ENCODE data around the gene NAV3. TPM values are rescaled to one million over a fixed set of nuclear protein-coding genes. Genes with fewer than 3 reads are reported as not detected.
"Not testable (repeated sequence)": the region's sequence is repeated elsewhere in the genome, so short reads cannot be mapped to it uniquely, and the experiment has no call there.

Gene NAV3
- total RNA-seq, 2 experiments from 2014 or later, result not detected

GRCh38 chr12:78244916-78245507, 414.3 kb downstream of the NAV3 start:
- ATAC-seq (ENCODE audit: poor library complexity) (no peak), DNase-seq (no peak)
- H3K9me3 ChIP-seq (ENCODE audit: control insufficient read depth in 1 of 2, insufficient read depth in 1 of 2, low read length in 2 of 2), result peaks cover 0 to 5% of the 10 kb centered on the region in 2 experiments
- Mint-ChIP-seq H3K4me1 (ENCODE audit: low read depth) (no peaks in the 10 kb centered on the region), H3K27me3 (no peaks in the 10 kb centered on the region), H3K9me3 (no peaks in the 10 kb centered on the region), H3K4me3 (no peak overlapping the region), H3K36me3 (ENCODE audit: low read depth) (no peaks in the 10 kb centered on the region), H3K27ac (no peak overlapping the region)
- no peak overlapping the region for H3K27ac ChIP-seq (ENCODE audit: low read depth in 1 of 2, low read length in 2 of 2)
- H3K36me3 ChIP-seq (ENCODE audit: insufficient read depth, low read length), result no peaks in the 10 kb centered on the region
- TF ChIP-seq CTCF (IDR thresholded peaks at IDR 0.05), result no peak
- H3K4me1 ChIP-seq (ENCODE audit: insufficient read depth, low read length), result no peaks in the 10 kb centered on the region
- intact Hi-C loops (cut with DNase I, micrococcal nuclease), result no loop called here
- POLR2A ChIA-PET, result no interaction called here
- H3K4me3 ChIP-seq (ENCODE audit: low read length), result no peak overlapping the region
- no peaks in the 10 kb centered on the region for H3K27me3 ChIP-seq (ENCODE audit: control insufficient read depth in 1 of 2, insufficient read depth in 2 of 2, low read length in 2 of 2)
- CTCF ChIA-PET, result no interaction called here

GRCh38 chr12:78248321-78248720, 417.6 kb downstream of the NAV3 start:
- Mint-ChIP-seq H3K36me3 (ENCODE audit: low read depth) (no peaks in the 10 kb centered on the region), H3K4me3 (no peak overlapping the region), H3K27ac (no peak overlapping the region), H3K4me1 (ENCODE audit: low read depth) (no peaks in the 10 kb centered on the region), H3K27me3 (no peaks in the 10 kb centered on the region), H3K9me3 (no peaks in the 10 kb centered on the region)
- DNase-seq (no peak), ATAC-seq (ENCODE audit: poor library complexity) (no peak)
- no peak for TF ChIP-seq CTCF (IDR thresholded peaks at IDR 0.05)
- intact Hi-C loops (cut with DNase I, micrococcal nuclease), result no loop called here
- no peak overlapping the region for H3K4me3 ChIP-seq (ENCODE audit: low read length)
- no peak overlapping the region for H3K27ac ChIP-seq (ENCODE audit: low read depth in 1 of 2, low read length in 2 of 2)
- H3K36me3 ChIP-seq (ENCODE audit: insufficient read depth, low read length), result no peaks in the 10 kb centered on the region
- H3K27me3 ChIP-seq (ENCODE audit: control insufficient read depth in 1 of 2, insufficient read depth in 2 of 2, low read length in 2 of 2), result no peaks in the 10 kb centered on the region
- H3K9me3 ChIP-seq (ENCODE audit: control insufficient read depth in 1 of 2, insufficient read depth in 1 of 2, low read length in 2 of 2), result peaks cover 0 to 5% of the 10 kb centered on the region in 2 experiments
- ChIA-PET POLR2A (no interaction called here), CTCF (no interaction called here)
- H3K4me1 ChIP-seq (ENCODE audit: insufficient read depth, low read length), result no peaks in the 10 kb centered on the region

DNA sequence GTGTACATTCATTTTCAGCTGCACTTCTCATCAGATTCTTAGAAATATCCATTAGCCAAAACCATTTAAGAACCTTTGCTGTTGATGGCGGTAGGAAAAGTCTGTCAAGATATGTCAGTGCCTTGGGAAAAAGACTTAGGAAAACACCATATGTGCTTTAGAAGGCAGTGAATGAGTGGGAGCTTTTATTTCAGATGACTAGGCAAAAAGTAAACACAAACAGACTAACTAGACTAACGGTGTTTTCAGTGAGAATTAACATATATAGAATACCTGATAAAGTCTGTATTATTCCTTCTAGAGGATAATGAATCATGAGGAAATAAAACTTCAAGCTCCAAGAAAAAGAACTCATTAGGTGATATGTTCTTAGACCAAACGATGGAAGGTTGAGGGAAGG, 418.9 kb downstream of the NAV3 start:
- no peaks in the 10 kb centered on the region for H3K27me3 Mint-ChIP-seq
- Histone ChIP-seq H3K4me1 (ENCODE audit: insufficient read depth, low read length) (no peaks in the 10 kb centered on the region), H3K4me3 (ENCODE audit: low read length) (no peak overlapping the region), H3K9me3 (ENCODE audit: control insufficient read depth in 1 of 2, insufficient read depth in 1 of 2, low read length in 2 of 2) (peaks cover 0 to 5% of the 10 kb centered on the region in 2 experiments), H3K27ac (ENCODE audit: low read depth in 1 of 2, low read length in 2 of 2) (no peak overlapping the region), H3K27me3 (ENCODE audit: control insufficient read depth in 1 of 2, insufficient read depth in 2 of 2, low read length in 2 of 2) (no peaks in the 10 kb centered on the region), H3K36me3 (ENCODE audit: insufficient read depth, low read length) (no peaks in the 10 kb centered on the region)
- no peak overlapping the region for H3K27ac Mint-ChIP-seq
- no peak overlapping the region for H3K4me3 Mint-ChIP-seq
- no peak for DNase-seq
- ATAC-seq (ENCODE audit: poor library complexity), result no peak
- no peaks in the 10 kb centered on the region for H3K36me3 Mint-ChIP-seq (ENCODE audit: low read depth)
- TF ChIP-seq CTCF (IDR thresholded peaks at IDR 0.05), result no peak
- POLR2A ChIA-PET, result no interaction called here
- H3K9me3 Mint-ChIP-seq, result no peaks in the 10 kb centered on the region
- no peaks in the 10 kb centered on the region for H3K4me1 Mint-ChIP-seq (ENCODE audit: low read depth)
- CTCF ChIA-PET, result no interaction called here
- intact Hi-C loops (cut with DNase I, micrococcal nuclease), result no loop called here

DNA sequence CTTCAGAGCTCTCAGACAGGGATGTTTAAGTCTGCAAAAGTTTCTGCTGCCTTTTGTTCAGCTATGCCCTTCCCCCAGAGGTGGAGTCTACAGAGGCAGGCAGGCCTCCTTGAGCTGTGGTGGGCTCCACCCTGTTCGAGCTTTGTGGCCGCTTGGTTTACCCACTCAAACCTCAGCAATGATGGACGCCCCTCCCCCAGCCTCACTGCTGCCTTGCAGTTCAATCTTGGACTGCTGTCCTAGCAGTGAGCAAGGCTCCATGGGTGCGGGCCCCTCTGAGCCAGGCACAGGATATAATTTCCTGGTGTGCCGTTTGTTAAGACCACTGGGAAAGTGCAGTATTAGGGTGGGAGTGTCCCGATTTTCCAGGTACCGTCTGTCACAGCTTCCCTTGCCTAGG, 427.0 kb downstream of the NAV3 start:
- DNase-seq; H3K4me1 ChIP-seq (ENCODE audit: insufficient read depth, low read length); CTCF ChIA-PET; H3K36me3 ChIP-seq (ENCODE audit: insufficient read depth, low read length); H3K27ac ChIP-seq (ENCODE audit: low read depth in 1 of 2, low read length in 2 of 2); H3K9me3 Mint-ChIP-seq; H3K4me1 Mint-ChIP-seq (ENCODE audit: low read depth); ATAC-seq (ENCODE audit: poor library complexity); H3K4me3 ChIP-seq (ENCODE audit: low read length); intact Hi-C loops (cut with DNase I, micrococcal nuclease); H3K27me3 ChIP-seq (ENCODE audit: control insufficient read depth in 1 of 2, insufficient read depth in 2 of 2, low read length in 2 of 2); H3K4me3 Mint-ChIP-seq; POLR2A ChIA-PET; H3K27ac Mint-ChIP-seq; H3K36me3 Mint-ChIP-seq (ENCODE audit: low read depth); H3K27me3 Mint-ChIP-seq: not testable (repeated sequence)
- peaks cover 0 to 18% of the 10 kb centered on the region in 2 experiments for H3K9me3 ChIP-seq (ENCODE audit: control insufficient read depth in 1 of 2, insufficient read depth in 1 of 2, low read length in 2 of 2)
